NCI-H446 (cell line): ENCODE data around the gene OPTN.

Experiments used
- DNase-seq, 2 experiments: peaks; one replicate each; lab custom pipeline; 2025; lab: John Stamatoyannopoulos, UW

OPTN gene

GRCh38 chr10:13184276-13184675, 84.3 kb downstream of the OPTN start:
- no peak for DNase-seq

GRCh38 chr10:13184730-13185514, 85.0 kb downstream of the OPTN start:
- DNase-seq: peak; percentile 4 to 55

DNA sequence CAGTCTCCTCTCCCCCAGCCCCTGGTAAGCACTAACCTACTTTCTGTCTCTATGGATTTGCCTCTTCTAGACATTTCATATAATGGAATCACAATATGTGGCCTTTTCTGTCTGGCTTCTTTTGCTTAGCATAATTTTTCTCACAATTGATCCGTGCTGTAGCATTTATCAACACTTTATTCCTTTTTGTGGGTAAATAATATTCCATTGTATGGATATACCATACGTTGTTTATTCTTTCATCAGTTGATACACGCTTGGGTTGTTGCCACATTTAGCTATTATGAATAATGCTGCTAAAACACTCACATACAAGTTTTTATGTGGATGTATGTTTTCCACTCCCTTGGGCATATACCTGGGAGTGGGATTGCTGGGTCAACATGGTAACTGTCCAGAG, 87.2 kb downstream of the OPTN start:
- no peak for DNase-seq
